ENCODE measurements around the gene MLLT1.

MLLT1 gene

GRCh38 chr19:6204866-6205723, 74.7 kb downstream of the MLLT1 start:
- TF ChIP-seq CTCF (IDR thresholded peaks at IDR 0.05; ENCODE audit: borderline replicate concordance, insufficient read depth, low read depth, low read length) = no peak
- H3K4me3 ChIP-seq (ENCODE audit: low read depth, low read length) = no peak overlapping the region

GRCh38 chr19:6204212-6204611, 75.6 kb downstream of the MLLT1 start:
- TF ChIP-seq CTCF (IDR thresholded peaks at IDR 0.05; ENCODE audit: borderline replicate concordance, insufficient read depth, low read depth, low read length) = no peak
- H3K4me3 ChIP-seq (ENCODE audit: low read depth, low read length) = no peak overlapping the region

- peak; percentile 49 for TF ChIP-seq CTCF (IDR thresholded peaks at IDR 0.05; ENCODE audit: borderline replicate concordance, insufficient read depth, low read depth, low read length)
- peak overlapping the region; percentile 74 for H3K4me3 ChIP-seq (ENCODE audit: low read depth, low read length)
Measured at GRCh38 chr19:6199240-6199994, 80.4 kb downstream of the MLLT1 start.

GRCh38 chr19:6198896-6199239, 80.9 kb downstream of the MLLT1 start:
- TF ChIP-seq CTCF (IDR thresholded peaks at IDR 0.05; ENCODE audit: borderline replicate concordance, insufficient read depth, low read depth, low read length) = no peak
- peak overlapping the region; percentile 74 for H3K4me3 ChIP-seq (ENCODE audit: low read depth, low read length)

- TF ChIP-seq CTCF (IDR thresholded peaks at IDR 0.05; ENCODE audit: borderline replicate concordance, insufficient read depth, low read depth, low read length) = no peak
- no peak overlapping the region for H3K4me3 ChIP-seq (ENCODE audit: low read depth, low read length)
Measured at GRCh38 chr19:6196361-6196760, 83.4 kb downstream of the MLLT1 start.

- no peak for TF ChIP-seq CTCF (IDR thresholded peaks at IDR 0.05; ENCODE audit: borderline replicate concordance, insufficient read depth, low read depth, low read length)
Measured at GRCh38 chr19:6188811-6189210, 91.0 kb downstream of the MLLT1 start.

More at GRCh38 chr19:6188811-6189210, 91.0 kb downstream of the MLLT1 start:
- H3K4me3 ChIP-seq (ENCODE audit: low read depth, low read length) = no peak overlapping the region
